Measurements from ENCODE around the gene EIF1.
A peak's percentile ranks its signal among the peaks of the same experiment; 100 is the strongest.
"Not testable (repeated sequence)": the region's sequence is repeated elsewhere in the genome, so short reads cannot be mapped to it uniquely, and the experiment has no call there.

EIF1 gene

DNA sequence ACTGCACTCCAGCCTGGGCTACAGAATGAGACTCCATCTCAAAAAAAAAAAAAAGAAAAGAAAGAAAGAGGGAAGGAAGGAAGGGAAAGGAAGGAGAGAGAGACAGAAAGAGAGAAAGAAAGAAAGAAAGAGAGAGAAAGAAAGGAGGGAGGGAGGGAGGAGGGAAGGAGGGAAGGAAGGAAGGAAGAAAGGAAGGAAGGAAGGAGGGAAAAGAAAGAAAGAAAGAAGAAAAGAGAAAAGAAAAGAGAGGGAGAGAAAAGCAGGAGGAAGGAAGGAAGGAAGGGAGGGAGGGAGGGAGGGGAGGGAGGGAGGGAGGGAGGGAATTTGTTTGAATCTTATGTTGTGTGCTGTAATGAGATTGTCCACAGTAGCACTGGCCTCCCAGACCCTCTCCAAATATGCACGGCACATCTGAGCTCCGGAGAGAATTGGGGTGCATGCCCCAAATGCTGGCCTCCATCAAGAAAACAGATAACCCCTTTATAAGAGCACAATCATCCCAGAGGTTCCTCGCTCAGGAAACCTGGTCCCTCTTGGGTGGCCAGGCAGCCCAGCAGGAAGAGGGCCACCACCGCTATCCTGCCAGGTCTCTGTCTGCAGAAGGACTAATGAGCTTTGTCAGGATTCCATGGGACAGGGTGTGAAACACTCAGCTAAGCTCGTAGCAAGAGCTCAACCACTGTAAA, 8.8 kb upstream of the EIF1 start:
- no peak for DNase-seq

- no peak for DNase-seq
Measured at GRCh38 chr17:41680426-41681040, 8.2 kb upstream of the EIF1 start.

GRCh38 chr17:41681776-41682175, 6.9 kb upstream of the EIF1 start:
- DNase-seq: no peak

DNA sequence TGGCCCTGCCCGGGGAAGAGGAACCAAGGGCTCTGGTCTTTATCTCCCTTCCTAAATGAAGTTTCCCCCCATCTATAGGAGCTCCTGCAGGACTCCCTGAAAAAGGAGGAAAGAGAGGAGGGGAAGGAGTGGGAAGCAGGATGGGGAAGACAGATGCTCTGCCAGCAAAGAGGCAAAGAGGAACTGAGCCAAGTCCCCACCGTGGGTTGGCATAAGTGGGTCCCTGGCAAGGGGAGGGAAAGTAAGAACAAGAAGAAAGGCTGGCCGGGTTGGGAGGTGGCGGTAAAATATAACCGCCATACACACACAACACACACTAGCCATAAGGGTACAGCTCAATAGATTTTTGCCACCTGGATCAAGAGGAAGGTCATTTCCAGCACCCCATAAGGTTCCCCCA, 6.1 kb upstream of the EIF1 start:
- no peak for DNase-seq

DNA sequence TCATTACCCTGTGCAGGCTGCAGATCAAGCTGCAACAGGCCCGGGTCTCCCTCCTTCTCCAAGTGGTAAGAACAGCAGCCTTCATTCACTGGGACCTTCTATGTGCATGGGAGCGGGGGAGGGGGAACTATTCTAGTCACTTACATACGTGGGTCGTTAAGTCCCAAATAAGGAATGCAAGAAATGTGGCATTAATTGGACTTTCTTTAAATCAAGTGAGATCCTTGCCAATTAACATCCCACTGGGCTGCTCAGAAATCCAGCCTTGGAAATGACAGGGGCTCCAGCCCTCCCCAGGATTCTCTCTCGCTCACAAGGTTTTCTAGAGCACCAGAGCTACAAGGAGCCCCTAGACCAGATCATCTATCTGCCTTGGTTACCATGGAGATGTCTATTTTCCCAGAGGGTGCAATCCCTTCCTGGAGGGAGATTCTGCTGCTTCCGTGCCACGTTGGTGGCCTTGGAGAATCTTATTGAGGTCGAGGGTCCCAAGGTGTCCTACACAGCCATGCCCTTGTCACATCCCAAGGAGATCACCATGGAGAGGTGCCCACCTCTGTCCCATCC, 5.2 kb upstream of the EIF1 start:
- DNase-seq: no peak

DNA sequence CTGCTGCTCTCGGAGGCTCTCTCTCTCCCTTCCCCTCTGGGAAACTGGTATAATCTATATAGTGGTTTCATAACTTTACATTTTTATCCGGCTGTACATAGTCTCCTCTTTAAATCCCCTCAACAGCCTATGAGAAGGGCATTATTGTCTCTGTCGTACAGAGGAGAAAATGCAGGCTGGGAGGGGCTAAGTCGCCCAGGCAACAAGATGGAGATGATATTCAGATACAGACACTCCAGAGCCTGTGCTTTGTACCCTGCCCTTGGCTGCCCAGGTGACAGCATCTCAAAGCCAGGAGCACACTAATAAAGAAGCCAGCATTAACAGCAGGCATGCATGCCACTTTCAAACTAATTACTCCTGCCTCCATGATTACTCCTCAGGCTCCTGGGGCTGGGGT, 4.7 kb upstream of the EIF1 start:
- no peak for DNase-seq

DNA sequence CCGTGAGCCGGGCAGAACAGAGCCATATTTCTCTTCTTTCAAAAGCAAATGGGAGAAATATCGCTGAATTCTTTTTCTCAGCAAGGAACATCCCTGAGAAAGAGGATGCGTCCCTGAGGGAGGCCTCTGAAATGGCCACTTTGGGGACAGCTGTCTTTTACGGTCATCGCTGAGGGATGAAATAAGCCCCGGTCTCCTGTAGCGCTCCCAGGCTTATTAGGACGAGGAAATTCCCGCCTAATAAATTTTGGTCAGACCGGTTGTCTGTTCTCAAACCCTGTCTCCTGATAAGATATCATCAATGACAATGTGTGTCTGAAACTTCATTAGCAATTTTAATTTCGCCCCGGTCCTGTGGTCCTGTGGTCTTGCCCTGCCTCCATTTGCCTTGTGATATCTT, 2.9 kb upstream of the EIF1 start:
- not testable (repeated sequence) for DNase-seq

DNA sequence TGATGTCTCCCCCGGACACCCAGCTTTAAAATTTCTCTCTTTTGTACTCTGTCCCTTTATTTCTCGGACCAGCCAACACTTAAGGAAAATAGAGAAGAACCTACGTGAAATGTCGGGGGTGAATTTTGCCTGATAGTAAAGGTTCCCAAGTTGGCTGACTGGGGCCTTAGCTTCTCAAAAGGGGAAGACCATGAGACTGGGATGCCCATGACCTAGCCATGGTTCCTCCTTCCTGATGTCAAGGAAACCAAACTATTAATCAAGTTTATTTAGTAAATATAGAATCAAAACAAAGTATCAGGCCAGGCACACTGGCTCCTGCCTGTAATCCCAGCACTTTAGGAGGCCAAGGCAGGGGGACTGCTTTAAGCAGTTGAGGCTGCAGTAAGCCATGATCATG, 2.4 kb upstream of the EIF1 start:
- DNase-seq: no peak

GRCh38 chr17:41687828-41688640, 651 bp upstream of the EIF1 start:
- DNase-seq: peak in 5 of 6 experiments; percentile 38 to 79 (median 63)

GRCh38 chr17:41689497-41690299, 1.0 kb downstream of the EIF1 start:
- peak in 5 of 6 experiments; percentile 27 to 82 (median 59) for DNase-seq

- peak in 2 of 6 experiments; percentile 48 for DNase-seq
Measured at GRCh38 chr17:41690497-41690896, 1.8 kb downstream of the EIF1 start.

- DNase-seq: peak in 5 of 6 experiments; percentile 14 to 67 (median 24)
Measured at GRCh38 chr17:41691031-41691777, 2.5 kb downstream of the EIF1 start.

DNA sequence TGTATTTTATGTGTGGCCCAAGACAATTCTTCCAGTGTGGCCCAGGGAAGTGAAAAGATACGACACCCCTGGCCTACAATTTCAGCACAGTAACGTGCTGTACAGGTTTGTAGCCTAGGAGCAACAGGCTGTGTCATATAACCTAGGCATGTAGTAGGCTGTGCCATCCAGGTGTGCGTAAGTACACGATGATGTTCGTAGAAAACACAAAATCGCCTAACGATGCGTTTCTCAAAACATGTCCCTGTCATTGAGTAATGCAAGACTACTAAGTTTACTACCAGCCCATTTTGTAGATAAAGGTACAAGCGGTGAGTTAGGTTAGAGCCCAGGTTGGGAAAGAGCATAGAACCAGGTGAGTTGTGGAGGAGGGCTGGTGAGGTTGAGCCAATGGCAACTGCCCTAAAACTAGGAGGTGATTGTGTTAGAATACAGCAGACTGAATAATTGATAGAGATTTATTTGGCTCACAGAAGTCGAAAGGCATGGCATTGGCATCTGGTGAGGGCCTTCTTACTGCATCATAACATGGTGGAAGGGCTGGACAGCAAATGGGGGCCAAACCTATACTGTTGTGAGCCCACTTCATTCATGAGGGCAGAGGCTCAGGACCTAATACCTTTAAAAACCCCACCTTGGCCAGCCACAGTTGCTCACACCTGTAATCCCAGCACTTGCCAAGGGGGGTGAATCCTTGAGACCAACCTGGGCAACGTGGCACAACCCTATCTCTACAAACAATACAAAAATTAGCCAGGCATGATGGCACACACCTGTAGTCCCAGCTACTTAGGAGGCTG, 4.2 kb downstream of the EIF1 start:
- peak in 3 of 6 experiments; percentile 31 to 70 (median 53) for DNase-seq

GRCh38 chr17:41695134-41695661, 6.5 kb downstream of the EIF1 start:
- DNase-seq: peak in 1 of 6 experiments; percentile 4

- DNase-seq: peak; percentile 29 to 81 (median 72)
Measured at GRCh38 chr17:41695954-41696757, 7.5 kb downstream of the EIF1 start.

- no peak for DNase-seq
Measured at GRCh38 chr17:41697122-41697962, 8.7 kb downstream of the EIF1 start.

- DNase-seq: not testable (repeated sequence)
Measured at GRCh38 chr17:41700843-41701242, 12.2 kb downstream of the EIF1 start.

DNA sequence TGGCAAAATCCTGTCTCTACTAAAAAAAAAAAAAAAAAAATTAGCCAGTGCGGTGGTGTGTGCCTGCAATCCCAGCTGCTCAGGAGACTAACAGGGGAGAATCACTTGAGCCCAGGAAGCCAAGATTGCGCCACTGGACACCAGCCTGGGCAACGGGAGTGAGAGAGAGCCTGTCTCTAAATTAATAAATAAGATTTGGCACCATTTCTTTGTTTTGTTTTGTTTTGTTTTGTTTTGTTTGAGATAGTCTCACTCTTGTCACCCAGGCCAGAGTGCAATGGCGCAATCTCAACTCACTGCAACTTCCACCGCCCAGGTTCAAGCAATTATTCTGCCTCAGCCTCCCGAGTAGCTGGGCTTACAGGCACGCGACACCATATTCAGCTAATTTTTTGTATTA, 14.0 kb downstream of the EIF1 start:
- no peak for DNase-seq

All from stimulated activated naive CD4-positive, alpha-beta T cell (primary cell).